ENCODE data around the gene EYS.

EYS gene

GRCh38 chr6:64270083-64270482 is 1436.9 kb downstream of the EYS start:
- no peak for TF ChIP-seq POLR2AphosphoS5 (IDR thresholded peaks at IDR 0.05; ENCODE audit: low read depth, low read length)
- no peak for TF ChIP-seq SIN3A (IDR thresholded peaks at IDR 0.05; ENCODE audit: borderline replicate concordance, insufficient read depth, low read length)
- TF ChIP-seq FOXP2 (optimal IDR thresholded peaks at IDR 0.05; ENCODE audit: borderline replicate concordance, extremely low read depth, extremely low read length, insufficient read depth), result no peak
- TF ChIP-seq REST (IDR thresholded peaks at IDR 0.05; ENCODE audit: insufficient read depth in 1 of 2, low read depth in 2 of 2, low read length in 2 of 2), result no peak
- no peak for TF ChIP-seq TAF1 (IDR thresholded peaks at IDR 0.05; ENCODE audit: borderline replicate concordance, insufficient read depth, low read length)

- TF ChIP-seq TAF1 (IDR thresholded peaks at IDR 0.05; ENCODE audit: borderline replicate concordance, insufficient read depth, low read length), result no peak
These were observed 1440.6 kb downstream of the EYS start for GRCh38 chr6:64266351-64266821.

GRCh38 chr6:64263778-64264177 is 1443.2 kb downstream of the EYS start:
- no peak for TF ChIP-seq FOXP2 (optimal IDR thresholded peaks at IDR 0.05; ENCODE audit: borderline replicate concordance, extremely low read depth, extremely low read length, insufficient read depth)
- no peak for TF ChIP-seq SIN3A (IDR thresholded peaks at IDR 0.05; ENCODE audit: borderline replicate concordance, insufficient read depth, low read length)
- no peak for TF ChIP-seq TAF1 (IDR thresholded peaks at IDR 0.05; ENCODE audit: borderline replicate concordance, insufficient read depth, low read length)
- no peak for TF ChIP-seq POLR2AphosphoS5 (IDR thresholded peaks at IDR 0.05; ENCODE audit: low read depth, low read length)
- TF ChIP-seq REST (IDR thresholded peaks at IDR 0.05; ENCODE audit: insufficient read depth in 1 of 2, low read depth in 2 of 2, low read length in 2 of 2), result no peak

- no peak for TF ChIP-seq POLR2AphosphoS5 (IDR thresholded peaks at IDR 0.05; ENCODE audit: low read depth, low read length)
- TF ChIP-seq REST (IDR thresholded peaks at IDR 0.05; ENCODE audit: insufficient read depth in 1 of 2, low read depth in 2 of 2, low read length in 2 of 2), result no peak
- no peak for TF ChIP-seq SIN3A (IDR thresholded peaks at IDR 0.05; ENCODE audit: borderline replicate concordance, insufficient read depth, low read length)
- no peak for TF ChIP-seq TAF1 (IDR thresholded peaks at IDR 0.05; ENCODE audit: borderline replicate concordance, insufficient read depth, low read length)
- TF ChIP-seq FOXP2 (optimal IDR thresholded peaks at IDR 0.05; ENCODE audit: borderline replicate concordance, extremely low read depth, extremely low read length, insufficient read depth), result no peak
These were observed 1447.7 kb downstream of the EYS start for GRCh38 chr6:64259372-64259771.

- TF ChIP-seq REST (IDR thresholded peaks at IDR 0.05; ENCODE audit: insufficient read depth in 1 of 2, low read depth in 2 of 2, low read length in 2 of 2), result no peak
- no peak for TF ChIP-seq TAF1 (IDR thresholded peaks at IDR 0.05; ENCODE audit: borderline replicate concordance, insufficient read depth, low read length)
- no peak for TF ChIP-seq FOXP2 (optimal IDR thresholded peaks at IDR 0.05; ENCODE audit: borderline replicate concordance, extremely low read depth, extremely low read length, insufficient read depth)
- no peak for TF ChIP-seq SIN3A (IDR thresholded peaks at IDR 0.05; ENCODE audit: borderline replicate concordance, insufficient read depth, low read length)
- TF ChIP-seq POLR2AphosphoS5 (IDR thresholded peaks at IDR 0.05; ENCODE audit: low read depth, low read length), result no peak
These were observed 1448.3 kb downstream of the EYS start for GRCh38 chr6:64258752-64259151.
